Hepatocyte (in vitro differentiated cells): ENCODE results near the gene LRRC8A. TPM values are rescaled to one million over a fixed set of nuclear protein-coding genes. Genes with fewer than 3 reads are reported as not detected.
A peak's percentile ranks its signal among the peaks of the same experiment; 100 is the strongest.

Experiments used
- DNase-seq: peaks from one replicate; pipeline ENCODE4 v3.0.0-alpha.2; 2016; ENCODE audit warnings: low spot score
- H2AFZ ChIP-seq: fragments of 200-600 bp; sonication (generic); 2 replicates; pipeline ENCODE4 v1.6.0; 2016; ENCODE audit warnings: antibody characterized with exemption, mild to moderate bottlenecking
- H3K27ac ChIP-seq: fragments of 200-600 bp; sonication (generic); 2 replicates; pipeline ENCODE4 v1.5.1; 2016; ENCODE audit warnings: mild to moderate bottlenecking
- H3K27me3 ChIP-seq: fragments of 200-600 bp; sonication (generic); 2 replicates; pipeline ENCODE4 v1.6.1; 2016
- H3K36me3 ChIP-seq: fragments of 200-600 bp; sonication (generic); replicated peaks from 2 replicates; pipeline ENCODE4 v1.5.1; 2016; ENCODE audit warnings: low read depth; ENCODE audit not compliant: insufficient read depth
- H3K4me1 ChIP-seq: fragments of 200-600 bp; sonication (generic); 2 replicates; pipeline ENCODE4 v1.5.1; 2016; ENCODE audit warnings: mild to moderate bottlenecking, moderate library complexity; ENCODE audit not compliant: insufficient read depth
- H3K4me2 ChIP-seq: fragments of 200-600 bp; sonication (generic); 2 replicates; pipeline ENCODE4 v1.6.0; 2016
- H3K4me3 ChIP-seq: fragments of 200-600 bp; sonication (generic); 2 replicates; pipeline ENCODE4 v1.5.1; 2016; ENCODE audit warnings: mild to moderate bottlenecking
- H3K79me2 ChIP-seq: fragments of 200-600 bp; sonication (generic); 2 replicates; pipeline ENCODE4 v1.6.0; 2017; ENCODE audit warnings: mild to moderate bottlenecking
- H3K9me2 ChIP-seq: fragments of 200-600 bp; sonication (generic); replicated peaks from 2 replicates; pipeline ENCODE4 v1.6.0; 2017; ENCODE audit warnings: mild to moderate bottlenecking; ENCODE audit not compliant: insufficient read depth
- H3K9me3 ChIP-seq: fragments of 200-600 bp; sonication (generic); 2 replicates; pipeline ENCODE4 v1.5.1; 2016; ENCODE audit warnings: low read depth, mild to moderate bottlenecking
- H4K20me1 ChIP-seq: fragments of 200-600 bp; sonication (generic); 2 replicates; pipeline ENCODE4 v1.6.0; 2016; ENCODE audit warnings: mild to moderate bottlenecking; ENCODE audit not compliant: insufficient read depth, poor library complexity, severe bottlenecking
- EZH2 ChIP-seq: fragments of 200-600 bp; sonication (generic); IDR thresholded peaks from 2 replicates; pipeline ENCODE4 v1.6.1; 2016; ENCODE audit warnings: antibody characterized with exemption, mild to moderate bottlenecking, borderline replicate concordance
- EZH2phosphoT487 ChIP-seq: fragments of 200-600 bp; sonication (generic); IDR thresholded peaks from one replicate; pipeline ENCODE4 v1.6.1; 2018; ENCODE audit warnings: antibody characterized with exemption, mild to moderate bottlenecking, low read depth, moderate library complexity; ENCODE audit not compliant: unreplicated experiment, severe bottlenecking
- WGBS: methylation state at CpG from one replicate; pipeline ENCODE4 v1.1.6; 2016; ENCODE audit warnings: low lambda C conversion rate; ENCODE audit errors: missing lambda C conversion rate; 5-methylcytosine and 5-hydroxymethylcytosine counted together
- polyA plus RNA-seq: library from polyadenylated mRNA; unstranded; fragments of >200 nt; fragmentation: Nextera tagmentation; extraction: Ambion mirVana; gene quantifications from 2 replicates; pipeline ENCODE4 v1.2.1, GENCODE V29; 2016
- total RNA-seq: library from RNA; depleted of rRNA; stranded (reverse); fragments of >200 nt; gene quantifications from 2 replicates; pipeline ENCODE4 v1.2.3, GENCODE V29; 2014
- TF ChIP-seq, protein P1 (sequence below): fragments of 200-600 bp; sonication (generic); IDR thresholded peaks from 2 replicates; pipeline ENCODE4 v1.5.1; 2016; ENCODE audit warnings: antibody characterized with exemption, mild to moderate bottlenecking; ENCODE audit not compliant: poor library complexity

LRRC8A gene
- total and polyA plus RNA-seq, 2 experiments from 2014 or later = 30.7 to 55.6 TPM

DNA sequence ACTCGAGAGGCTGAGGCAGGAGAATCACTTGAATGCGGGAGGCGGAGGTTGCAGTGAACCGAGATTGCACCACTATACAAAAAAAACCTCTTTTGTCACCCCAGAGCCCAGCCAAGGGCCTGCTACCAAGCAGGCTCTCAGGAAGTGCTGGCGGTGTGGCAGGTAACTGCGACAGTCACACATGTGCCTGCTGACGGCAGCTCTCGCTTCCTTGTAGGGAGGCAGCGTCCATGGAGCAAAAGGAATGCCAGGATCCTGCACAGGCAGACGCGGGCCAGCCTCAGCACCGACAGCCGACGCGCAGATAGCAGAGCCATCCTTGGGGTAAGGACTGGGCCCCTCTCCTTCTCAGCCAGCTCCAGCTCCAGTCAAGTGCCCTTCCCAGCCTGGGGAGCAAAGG is 3.9 kb downstream of the LRRC8A start:
- no peak for DNase-seq
- peaks cover 69% of the 10 kb centered on the region for H3K79me2 ChIP-seq

DNA sequence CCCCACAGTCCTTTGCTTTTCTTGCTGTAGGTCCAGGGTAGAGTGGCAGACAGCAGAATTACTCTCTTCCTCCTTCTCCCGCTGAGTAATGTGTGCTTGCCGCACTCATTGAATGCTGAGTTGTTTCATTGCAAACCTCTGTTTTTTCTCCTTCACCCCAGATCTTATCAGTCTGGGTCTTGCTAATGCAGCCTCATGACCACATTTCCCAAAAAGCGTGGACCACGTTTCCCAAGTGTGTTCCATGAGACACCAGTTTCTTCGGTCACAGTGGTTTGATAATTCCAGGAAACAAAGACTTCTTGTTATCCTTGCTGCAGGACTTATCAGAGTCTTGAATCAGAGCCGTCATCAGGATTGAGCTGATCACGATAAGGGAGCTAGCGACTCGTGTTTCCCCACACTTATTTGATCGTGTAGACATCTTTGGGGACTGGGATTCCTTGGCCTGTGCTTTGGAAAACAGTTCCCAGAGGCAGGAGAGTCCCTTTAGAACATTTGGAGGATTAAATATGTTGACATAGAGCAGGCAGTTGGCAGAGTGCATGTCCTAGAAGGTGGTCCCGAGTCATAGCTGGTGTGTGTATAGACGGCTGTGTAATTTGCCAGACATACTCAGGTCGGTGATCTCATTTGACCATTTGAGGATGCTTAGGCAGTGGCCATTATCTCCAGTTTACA is 4.4 kb downstream of the LRRC8A start:
- WGBS = 65% methylated on average over 13 of the region's 13 CpGs
- Histone ChIP-seq H4K20me1 (peaks cover 5% of the 10 kb centered on the region), H3K36me3 (no peaks in the 10 kb centered on the region), H3K4me1 (no peaks in the 10 kb centered on the region), H3K79me2 (peaks cover 72% of the 10 kb centered on the region), H2AFZ (no peak overlapping the region), H3K4me3 (no peak overlapping the region), H3K4me2 (no peak overlapping the region), H3K9me3 (no peaks in the 10 kb centered on the region), H3K9me2 (no peaks in the 10 kb centered on the region), H3K27me3 (no peaks in the 10 kb centered on the region), H3K27ac (peak overlapping the region; percentile 43)
- TF ChIP-seq EZH2 = no peak
- TF ChIP-seq, protein P1, sequence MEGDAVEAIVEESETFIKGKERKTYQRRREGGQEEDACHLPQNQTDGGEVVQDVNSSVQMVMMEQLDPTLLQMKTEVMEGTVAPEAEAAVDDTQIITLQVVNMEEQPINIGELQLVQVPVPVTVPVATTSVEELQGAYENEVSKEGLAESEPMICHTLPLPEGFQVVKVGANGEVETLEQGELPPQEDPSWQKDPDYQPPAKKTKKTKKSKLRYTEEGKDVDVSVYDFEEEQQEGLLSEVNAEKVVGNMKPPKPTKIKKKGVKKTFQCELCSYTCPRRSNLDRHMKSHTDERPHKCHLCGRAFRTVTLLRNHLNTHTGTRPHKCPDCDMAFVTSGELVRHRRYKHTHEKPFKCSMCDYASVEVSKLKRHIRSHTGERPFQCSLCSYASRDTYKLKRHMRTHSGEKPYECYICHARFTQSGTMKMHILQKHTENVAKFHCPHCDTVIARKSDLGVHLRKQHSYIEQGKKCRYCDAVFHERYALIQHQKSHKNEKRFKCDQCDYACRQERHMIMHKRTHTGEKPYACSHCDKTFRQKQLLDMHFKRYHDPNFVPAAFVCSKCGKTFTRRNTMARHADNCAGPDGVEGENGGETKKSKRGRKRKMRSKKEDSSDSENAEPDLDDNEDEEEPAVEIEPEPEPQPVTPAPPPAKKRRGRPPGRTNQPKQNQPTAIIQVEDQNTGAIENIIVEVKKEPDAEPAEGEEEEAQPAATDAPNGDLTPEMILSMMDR = no peak
- TF ChIP-seq EZH2phosphoT487 = no peak
- DNase-seq = no peak

More for the DNA sequence above, 3.9 kb downstream of the LRRC8A start:
- H3K9me3 ChIP-seq = no peaks in the 10 kb centered on the region
- H3K4me2 ChIP-seq = no peak overlapping the region
- no peaks in the 10 kb centered on the region for H3K36me3 ChIP-seq
- no peak for TF ChIP-seq EZH2phosphoT487
- TF ChIP-seq, protein P1 = no peak
- H2AFZ ChIP-seq = no peak overlapping the region
- 79% methylated on average over 15 of the region's 15 CpGs for WGBS
- H4K20me1 ChIP-seq = peaks cover 5% of the 10 kb centered on the region
- peaks cover 2% of the 10 kb centered on the region for H3K4me1 ChIP-seq
- H3K9me2 ChIP-seq = no peaks in the 10 kb centered on the region
- no peaks in the 10 kb centered on the region for H3K27me3 ChIP-seq
- H3K27ac ChIP-seq = peak overlapping the region; percentile 27
- no peak overlapping the region for H3K4me3 ChIP-seq

DNA sequence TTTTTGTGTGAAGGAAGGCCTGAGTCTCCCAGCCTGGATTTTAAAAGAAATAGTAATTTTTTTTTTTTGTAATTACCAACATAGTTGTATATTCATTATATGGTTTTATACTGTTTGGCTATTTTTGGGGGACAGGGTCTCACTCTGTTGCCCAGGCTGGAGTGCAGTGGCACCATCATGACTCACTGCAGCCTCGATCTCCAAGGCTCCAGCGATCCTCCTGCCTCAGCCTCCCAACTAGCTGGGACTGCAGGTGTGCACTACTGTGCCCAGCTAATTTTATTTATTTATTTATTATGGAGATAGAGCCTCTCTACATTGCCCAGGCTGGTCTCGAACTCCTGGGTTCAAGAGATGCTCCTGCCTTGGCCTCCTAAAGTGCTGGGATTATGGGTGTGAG is 5.1 kb downstream of the LRRC8A start:
- Histone ChIP-seq H4K20me1 (peaks cover 5% of the 10 kb centered on the region), H3K27ac (no peak overlapping the region), H3K79me2 (peaks cover 78% of the 10 kb centered on the region), H3K9me2 (no peaks in the 10 kb centered on the region), H3K27me3 (no peaks in the 10 kb centered on the region), H3K4me1 (peaks cover 2% of the 10 kb centered on the region), H3K36me3 (no peaks in the 10 kb centered on the region), H3K4me3 (no peak overlapping the region), H3K9me3 (no peaks in the 10 kb centered on the region), H2AFZ (no peak overlapping the region), H3K4me2 (no peak overlapping the region)
- TF ChIP-seq EZH2 = no peak
- no peak for TF ChIP-seq EZH2phosphoT487
- TF ChIP-seq, protein P1 = no peak
- DNase-seq = no peak
- WGBS = 97% methylated on average over 3 of the region's 3 CpGs
